ENCODE results near the gene TPM4. TPM values are rescaled to one million over a fixed set of nuclear protein-coding genes. Genes with fewer than 3 reads are reported as not detected.

Gene TPM4
- total RNA-seq, 1 donor from 2014 or later = 357 TPM

GRCh38 chr19:16045893-16046292 is 30.4 kb upstream of the TPM4 start:
- DNase-seq (ENCODE audit: low read depth, low spot score) = no peak
- peaks cover 7% of the 10 kb centered on the region for H3K4me1 Mint-ChIP-seq
- H3K27ac Mint-ChIP-seq (ENCODE audit: unreplicated experiment) = no peak overlapping the region
- peaks cover 50% of the 10 kb centered on the region for H3K27me3 Mint-ChIP-seq (ENCODE audit: low read depth)
- no peaks in the 10 kb centered on the region for H3K36me3 Mint-ChIP-seq (ENCODE audit: low read depth)
- no peak overlapping the region for H3K4me3 Mint-ChIP-seq
- TF ChIP-seq CTCF (conservative IDR thresholded peaks at IDR 0.05) = no peak
- no peaks in the 10 kb centered on the region for H3K9me3 Mint-ChIP-seq

DNA sequence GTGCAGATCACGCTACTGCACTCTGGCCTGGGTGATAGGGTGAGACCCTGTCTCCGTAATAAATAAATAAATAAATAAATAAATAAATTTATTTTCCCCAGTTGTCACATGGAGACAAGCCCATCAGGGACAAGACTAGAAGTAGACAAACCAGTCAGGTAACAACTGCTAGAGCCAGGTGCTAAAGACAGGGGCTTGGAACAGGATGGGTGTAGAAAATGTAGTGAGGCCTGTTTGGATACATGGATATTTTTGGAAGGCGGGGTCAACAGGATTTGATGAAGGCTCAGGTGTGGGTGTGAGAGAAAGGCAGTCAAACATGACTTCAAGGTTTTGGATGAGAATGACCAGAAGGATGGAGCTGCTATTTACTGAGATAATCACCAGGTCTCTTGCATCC is 27.7 kb upstream of the TPM4 start:
- no peaks in the 10 kb centered on the region for H3K9me3 Mint-ChIP-seq
- H3K27me3 Mint-ChIP-seq (ENCODE audit: low read depth) = peaks cover 44% of the 10 kb centered on the region
- no peaks in the 10 kb centered on the region for H3K4me1 Mint-ChIP-seq
- H3K4me3 Mint-ChIP-seq = no peak overlapping the region
- no peak for DNase-seq (ENCODE audit: low read depth, low spot score)
- H3K27ac Mint-ChIP-seq (ENCODE audit: unreplicated experiment) = no peak overlapping the region
- H3K36me3 Mint-ChIP-seq (ENCODE audit: low read depth) = no peaks in the 10 kb centered on the region
- TF ChIP-seq CTCF (conservative IDR thresholded peaks at IDR 0.05) = no peak

- Mint-ChIP-seq H3K4me1 (no peaks in the 10 kb centered on the region), H3K36me3 (ENCODE audit: low read depth) (no peaks in the 10 kb centered on the region), H3K27me3 (ENCODE audit: low read depth) (peaks cover 51% of the 10 kb centered on the region), H3K4me3 (no peak overlapping the region), H3K9me3 (no peaks in the 10 kb centered on the region), H3K27ac (ENCODE audit: unreplicated experiment) (no peak overlapping the region)
- no peak for DNase-seq (ENCODE audit: low read depth, low spot score)
- no peak for TF ChIP-seq CTCF (conservative IDR thresholded peaks at IDR 0.05)
Measured at GRCh38 chr19:16051254-16052025, 24.9 kb upstream of the TPM4 start.

GRCh38 chr19:16052353-16052752 is 23.9 kb upstream of the TPM4 start:
- Mint-ChIP-seq H3K36me3 (ENCODE audit: low read depth) (no peaks in the 10 kb centered on the region), H3K27ac (ENCODE audit: unreplicated experiment) (no peak overlapping the region), H3K4me3 (no peak overlapping the region), H3K27me3 (ENCODE audit: low read depth) (peaks cover 51% of the 10 kb centered on the region), H3K4me1 (no peaks in the 10 kb centered on the region), H3K9me3 (no peaks in the 10 kb centered on the region)
- TF ChIP-seq CTCF (conservative IDR thresholded peaks at IDR 0.05) = no peak
- no peak for DNase-seq (ENCODE audit: low read depth, low spot score)

GRCh38 chr19:16057062-16057461 is 19.2 kb upstream of the TPM4 start:
- H3K4me1 Mint-ChIP-seq = no peaks in the 10 kb centered on the region
- peaks cover 3% of the 10 kb centered on the region for H3K9me3 Mint-ChIP-seq
- no peak overlapping the region for H3K27ac Mint-ChIP-seq (ENCODE audit: unreplicated experiment)
- no peak for TF ChIP-seq CTCF (conservative IDR thresholded peaks at IDR 0.05)
- DNase-seq (ENCODE audit: low read depth, low spot score) = no peak
- H3K4me3 Mint-ChIP-seq = no peak overlapping the region
- no peaks in the 10 kb centered on the region for H3K36me3 Mint-ChIP-seq (ENCODE audit: low read depth)
- H3K27me3 Mint-ChIP-seq (ENCODE audit: low read depth) = peaks cover 26% of the 10 kb centered on the region

Data from neural crest cell (in vitro differentiated cells).